Lung (tissue), 12 donors: ENCODE results near the gene SHFL. TPM values are rescaled to one million over a fixed set of nuclear protein-coding genes. Genes with fewer than 3 reads are reported as not detected.

Experiments
- ATAC-seq: fragments of 200-7000 bp; cut with Tn5 transposase; one replicate; pipeline ENCODE4 v1.9.1; 2020; ENCODE audit warnings: moderate number of reproducible peaks; ENCODE audit not compliant: insufficient read depth, low FRiP score
- DNase-seq, 3 donors: peaks; one replicate each; pipeline ENCODE4 v3.0.0-alpha.2; 2013 to 2017
- H3K27ac ChIP-seq, 2 donors: one replicate each; pipeline ENCODE4 v1.5.1; 2013; ENCODE audit warnings: mild to moderate bottlenecking in 2 of 2, moderate library complexity in 2 of 2, control low read depth in 1 of 2, inconsistent platforms in 1 of 2, low read depth in 1 of 2, low read length in 1 of 2
- H3K27me3 ChIP-seq, 3 donors: one replicate each; pipeline ENCODE4 v1.5.1; 2013; ENCODE audit warnings: low read length in 2 of 3; ENCODE audit not compliant: control insufficient read depth in 3 of 3, insufficient read depth in 3 of 3
- H3K36me3 ChIP-seq, 4 donors: one replicate each; pipeline ENCODE4 v1.5.1; 2013; ENCODE audit warnings: low read length in 4 of 4, mild to moderate bottlenecking in 1 of 4, moderate library complexity in 1 of 4; ENCODE audit not compliant: control insufficient read depth in 4 of 4, insufficient read depth in 4 of 4
- H3K4me1 ChIP-seq, 5 donors: one replicate each; pipeline ENCODE4 v1.5.1; 2013; ENCODE audit warnings: low read length in 5 of 5, mild to moderate bottlenecking in 2 of 5, moderate library complexity in 1 of 5; ENCODE audit not compliant: control insufficient read depth in 5 of 5, insufficient read depth in 5 of 5
- H3K4me3 ChIP-seq: one replicate; pipeline ENCODE4 v1.5.1; 2013; ENCODE audit warnings: mild to moderate bottlenecking, control low read depth, moderate library complexity
- H3K9ac ChIP-seq, 2 donors: one replicate each; pipeline ENCODE4 v1.5.1; 2013; ENCODE audit warnings: low read length in 2 of 2, control low read depth in 1 of 2; ENCODE audit not compliant: insufficient read depth in 1 of 2
- H3K9me3 ChIP-seq, 4 donors: one replicate each; pipeline ENCODE4 v1.5.1; 2013; ENCODE audit warnings: low read length in 3 of 4, mild to moderate bottlenecking in 1 of 4, moderate library complexity in 1 of 4; ENCODE audit not compliant: control insufficient read depth in 4 of 4, insufficient read depth in 3 of 4
- CTCF ChIP-seq: IDR thresholded peaks from 2 replicates; pipeline ENCODE4 v1.5.1; 2012; ENCODE audit warnings: mild to moderate bottlenecking; ENCODE audit errors: control extremely low read depth, extremely low read depth
- WGBS, 2 donors: extraction: QIAGEN DNeasy Blood & Tissue Kit; methylation state at CpG; one replicate each; pipeline ENCODE4 v1.1.7; 2013; 5-methylcytosine and 5-hydroxymethylcytosine counted together
- polyA plus RNA-seq, 2 donors: library from polyadenylated mRNA; stranded (reverse); fragments of 200-250 nt; gene quantifications; one replicate each; pipeline ENCODE4 v1.2.1, GENCODE V29; 2013
- total RNA-seq, 2 donors: library from RNA; depleted of rRNA in 1 of 2; stranded (reverse); fragments of >200 nt in 1 of 2; gene quantifications; one replicate each; pipeline ENCODE4 v1.2.1, GENCODE V29; 2014 to 2021
- donor health status: control.
- donor health status: control.
- donor health status: Bipolar disorder and iron deficiency.
- donor health status: healthy.
- donor health status: DM: yes; HTN: yes; CAD: no.

Gene SHFL
- total and polyA plus RNA-seq, 4 donors, result 21.2 to 43.5 (median 33.3) TPM

GRCh38 chr19:10093295-10094186 lies 7.4 kb downstream of the SHFL start:
- no peak for DNase-seq
- Histone ChIP-seq H3K4me1 (peaks cover 0 to 6% (median 3%) of the 10 kb centered on the region in 5 donors), H3K9ac (no peak overlapping the region), H3K27me3 (no peaks in the 10 kb centered on the region), H3K27ac (no peak overlapping the region), H3K9me3 (no peaks in the 10 kb centered on the region), H3K4me3 (no peak overlapping the region), H3K36me3 (peaks cover 0 to 27% (median 16%) of the 10 kb centered on the region in 4 donors)
- TF ChIP-seq CTCF, result no peak
- 90 to 91% methylated on average over 22 of the region's 22 CpGs for WGBS, 2 donors
- ATAC-seq, result no peak

- no peak for TF ChIP-seq CTCF
- H3K27me3 ChIP-seq, result no peaks in the 10 kb centered on the region
- no peak for DNase-seq
- no peaks in the 10 kb centered on the region for H3K9me3 ChIP-seq
- H3K4me1 ChIP-seq, result peaks cover 0 to 6% (median 3%) of the 10 kb centered on the region in 5 donors
- 44 to 56% methylated on average over 7 of the region's 7 CpGs for WGBS, 2 donors
- peaks cover 0 to 16% (median 7%) of the 10 kb centered on the region in 4 donors for H3K36me3 ChIP-seq
- no peak for ATAC-seq
- H3K27ac ChIP-seq, result peak overlapping the region; percentile 14 to 35
- no peak overlapping the region for H3K4me3 ChIP-seq
- no peak overlapping the region for H3K9ac ChIP-seq
These were observed 9.5 kb downstream of the SHFL start for GRCh38 chr19:10095622-10095947.

DNA sequence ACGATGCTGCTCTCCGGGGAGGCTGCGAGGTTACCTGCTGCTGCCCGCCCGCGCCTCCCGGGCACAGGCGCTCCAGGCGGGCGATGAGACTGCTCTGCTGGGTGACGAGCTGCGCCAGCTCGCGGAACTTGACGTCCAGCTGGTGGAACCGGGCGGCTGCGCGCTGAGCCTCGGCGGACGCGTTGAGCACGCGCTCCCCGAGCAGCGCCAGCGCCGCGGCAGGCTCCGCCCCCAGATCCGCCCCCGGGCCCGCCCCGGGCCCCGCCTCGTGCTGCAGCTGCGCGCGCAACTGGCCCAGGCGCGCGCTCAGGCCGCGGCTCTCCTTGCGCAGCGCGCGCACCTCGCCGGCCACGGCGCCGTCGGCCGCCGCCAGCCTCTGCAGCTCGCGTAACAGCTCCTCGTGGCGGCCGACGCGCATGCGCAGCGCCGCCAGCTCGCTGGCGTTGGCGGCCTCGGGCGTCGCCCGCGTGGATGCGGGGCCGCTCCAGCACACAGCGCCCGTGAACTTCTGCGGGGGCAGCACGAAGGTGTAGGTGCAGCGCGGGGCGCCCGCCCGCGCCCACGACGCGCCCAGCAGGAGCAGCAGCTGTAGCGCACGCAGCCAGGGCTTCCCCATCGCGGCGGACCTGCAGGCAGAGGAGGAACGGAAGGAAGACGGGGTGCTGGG lies 10.0 kb downstream of the SHFL start:
- no peak for TF ChIP-seq CTCF
- Histone ChIP-seq H3K27me3 (no peaks in the 10 kb centered on the region), H3K4me1 (peaks cover 0 to 6% (median 3%) of the 10 kb centered on the region in 5 donors), H3K36me3 (peaks cover 0 to 14% (median 5%) of the 10 kb centered on the region in 4 donors), H3K9me3 (no peaks in the 10 kb centered on the region), H3K27ac (peak overlapping the region; percentile 39 to 81), H3K9ac (no peak overlapping the region), H3K4me3 (peak overlapping the region; percentile 28)
- peak; percentile 92 to 96 (median 93) for DNase-seq
- 3 to 4% methylated on average over 65 to 97 of the region's 97 CpGs for WGBS, 2 donors
- ATAC-seq, result peak; percentile 93
